HG02885 (cell line): ENCODE results near the gene OSBPL3.

Source experiments
- ATAC-seq: cut with Tn5 transposase; IDR thresholded peaks from one replicate; pipeline ENCODE4 v1.9.1; 2021; ENCODE audit warnings: mild to moderate bottlenecking; ENCODE audit not compliant: unreplicated experiment, poor library complexity

The OSBPL3 gene

DNA sequence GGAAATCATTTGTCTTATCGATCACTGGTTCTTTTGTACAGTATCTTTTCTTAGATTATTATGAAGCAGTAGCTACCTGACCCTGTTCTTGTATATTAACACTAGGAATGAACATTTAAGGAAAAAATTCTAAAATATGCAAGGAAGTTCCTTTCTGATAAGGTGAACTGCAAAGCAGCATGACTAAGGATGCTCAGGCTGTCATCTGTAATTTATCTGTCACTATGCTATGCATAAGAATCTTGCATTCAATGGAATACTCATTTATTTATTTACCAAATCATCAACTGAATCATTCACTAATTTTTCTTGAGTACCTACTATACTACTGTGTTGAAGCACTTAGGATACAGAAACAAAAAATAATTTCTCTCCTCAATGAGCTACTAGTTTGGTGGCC, 228.5 kb downstream of the OSBPL3 start:
- ATAC-seq: no peak

DNA sequence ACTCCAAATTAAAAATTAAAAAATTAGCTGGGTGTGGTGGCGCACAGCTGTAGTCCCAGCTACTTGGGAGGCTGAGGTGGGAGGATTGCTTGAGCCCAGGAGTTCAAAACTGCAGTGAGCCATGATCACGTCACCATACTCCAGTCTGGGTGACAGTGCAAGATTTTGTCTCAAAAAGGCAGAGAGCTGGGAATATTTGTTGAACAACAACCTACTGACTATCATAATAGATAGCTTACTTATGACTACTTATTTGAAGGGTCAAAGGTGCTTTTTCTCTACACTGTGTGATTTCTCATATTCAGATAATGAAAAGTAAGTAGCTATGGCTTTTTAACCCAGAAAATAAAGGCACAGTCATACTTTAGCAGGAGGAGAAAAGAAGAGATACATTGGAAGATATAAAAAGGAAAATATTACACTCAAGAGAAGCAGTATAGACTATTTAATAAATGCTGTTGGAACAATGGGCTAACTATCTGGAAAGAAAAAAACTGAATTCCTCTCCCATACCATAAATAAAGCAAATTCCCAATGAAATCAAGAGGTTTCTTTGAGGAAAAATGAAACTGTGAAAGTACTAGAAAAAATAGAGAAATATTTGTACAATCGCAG, 229.4 kb downstream of the OSBPL3 start:
- ATAC-seq: no peak

GRCh38 chr7:24748521-24748920, 231.5 kb downstream of the OSBPL3 start:
- ATAC-seq: no peak
